ENCODE results near the gene KCNE4. TPM values are rescaled to one million over a fixed set of nuclear protein-coding genes. Genes with fewer than 3 reads are reported as not detected.

Gene KCNE4
- total RNA-seq, 1 donor from 2014 or later: 23.2 TPM

DNA sequence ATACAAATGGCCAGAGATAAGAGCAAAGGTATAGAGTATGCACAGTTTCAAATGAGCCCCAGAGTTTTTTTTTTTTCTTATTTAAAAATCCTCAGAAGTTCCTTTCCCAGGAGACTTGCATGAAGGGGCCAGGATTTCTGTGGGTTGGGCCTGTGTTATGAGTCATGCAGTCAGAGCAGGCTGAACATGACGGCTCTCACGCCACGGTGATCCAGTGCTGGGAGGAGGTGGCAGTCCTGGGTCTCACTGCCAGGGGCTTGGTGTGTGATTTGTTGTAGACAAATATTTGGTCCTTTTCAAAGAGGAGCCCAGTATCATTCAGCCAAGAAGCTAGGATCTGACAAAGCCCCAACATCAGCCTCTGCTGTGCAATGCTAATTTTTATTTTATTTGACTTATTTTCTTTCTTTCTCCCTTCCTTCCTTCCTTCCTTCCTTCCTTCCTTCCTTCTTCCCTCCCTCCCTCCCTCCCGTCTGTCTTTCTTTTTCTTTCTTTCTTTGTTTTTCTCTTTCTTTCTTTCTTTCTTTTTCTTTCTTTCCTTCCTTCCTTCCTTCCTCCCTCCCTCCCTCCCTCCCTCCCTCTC is 10.4 kb upstream of the KCNE4 start:
- H3K36me3 Mint-ChIP-seq (ENCODE audit: low read depth): peaks cover 2% of the 10 kb centered on the region
- no peaks in the 10 kb centered on the region for H3K27me3 Mint-ChIP-seq (ENCODE audit: low read depth)
- DNase-seq (ENCODE audit: low spot score): peak; percentile 94
- peaks cover 6% of the 10 kb centered on the region for H3K9me3 Mint-ChIP-seq (ENCODE audit: low read depth)
- H3K4me1 Mint-ChIP-seq (ENCODE audit: low read depth): peaks cover 70% of the 10 kb centered on the region
- no peak for TF ChIP-seq CTCF (IDR thresholded peaks at IDR 0.05)
- no peak overlapping the region for H3K4me3 Mint-ChIP-seq (ENCODE audit: unreplicated experiment)
- peak overlapping the region; percentile 97 for H3K27ac Mint-ChIP-seq (ENCODE audit: unreplicated experiment)

GRCh38 chr2:223042284-223042683 is 9.7 kb upstream of the KCNE4 start:
- no peak for DNase-seq (ENCODE audit: low spot score)
- no peaks in the 10 kb centered on the region for H3K27me3 Mint-ChIP-seq (ENCODE audit: low read depth)
- H3K4me1 Mint-ChIP-seq (ENCODE audit: low read depth): peaks cover 77% of the 10 kb centered on the region
- peaks cover 2% of the 10 kb centered on the region for H3K36me3 Mint-ChIP-seq (ENCODE audit: low read depth)
- peak overlapping the region; percentile 97 for H3K27ac Mint-ChIP-seq (ENCODE audit: unreplicated experiment)
- peaks cover 6% of the 10 kb centered on the region for H3K9me3 Mint-ChIP-seq (ENCODE audit: low read depth)
- H3K4me3 Mint-ChIP-seq (ENCODE audit: unreplicated experiment): no peak overlapping the region
- TF ChIP-seq CTCF (IDR thresholded peaks at IDR 0.05): no peak

DNA sequence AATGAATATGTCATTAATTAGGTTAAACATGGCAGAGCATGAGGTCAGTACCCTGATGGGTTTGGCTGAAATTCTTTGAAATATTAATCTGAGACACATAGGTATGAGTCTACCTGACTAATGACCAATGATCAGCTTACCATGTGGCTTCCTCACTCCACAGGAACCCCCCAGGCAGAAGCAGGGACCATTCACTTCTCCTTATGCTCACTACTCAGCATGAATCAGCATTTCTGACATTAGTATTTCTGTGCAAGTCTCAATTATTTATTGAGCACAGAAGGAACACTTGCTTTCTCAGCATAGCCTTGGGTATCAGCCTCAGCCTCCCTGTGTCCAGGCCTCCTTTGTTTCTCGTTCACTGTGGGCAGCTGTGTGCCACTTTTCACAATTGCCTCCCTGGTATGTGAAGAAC is 9.3 kb upstream of the KCNE4 start:
- no peak for TF ChIP-seq CTCF (IDR thresholded peaks at IDR 0.05)
- peaks cover 81% of the 10 kb centered on the region for H3K4me1 Mint-ChIP-seq (ENCODE audit: low read depth)
- H3K4me3 Mint-ChIP-seq (ENCODE audit: unreplicated experiment): no peak overlapping the region
- H3K27me3 Mint-ChIP-seq (ENCODE audit: low read depth): no peaks in the 10 kb centered on the region
- DNase-seq (ENCODE audit: low spot score): no peak
- peaks cover 2% of the 10 kb centered on the region for H3K36me3 Mint-ChIP-seq (ENCODE audit: low read depth)
- H3K27ac Mint-ChIP-seq (ENCODE audit: unreplicated experiment): peak overlapping the region; percentile 97
- H3K9me3 Mint-ChIP-seq (ENCODE audit: low read depth): peaks cover 6% of the 10 kb centered on the region

- TF ChIP-seq CTCF (IDR thresholded peaks at IDR 0.05): no peak
- Mint-ChIP-seq H3K9me3 (ENCODE audit: low read depth) (peaks cover 6% of the 10 kb centered on the region), H3K4me3 (ENCODE audit: unreplicated experiment) (no peak overlapping the region), H3K36me3 (ENCODE audit: low read depth) (peaks cover 2% of the 10 kb centered on the region), H3K27me3 (ENCODE audit: low read depth) (no peaks in the 10 kb centered on the region), H3K4me1 (ENCODE audit: low read depth) (peaks cover 86% of the 10 kb centered on the region), H3K27ac (ENCODE audit: unreplicated experiment) (peak overlapping the region; percentile 97)
- DNase-seq (ENCODE audit: low spot score): no peak
These were observed 8.6 kb upstream of the KCNE4 start for GRCh38 chr2:223043164-223043941.

DNA sequence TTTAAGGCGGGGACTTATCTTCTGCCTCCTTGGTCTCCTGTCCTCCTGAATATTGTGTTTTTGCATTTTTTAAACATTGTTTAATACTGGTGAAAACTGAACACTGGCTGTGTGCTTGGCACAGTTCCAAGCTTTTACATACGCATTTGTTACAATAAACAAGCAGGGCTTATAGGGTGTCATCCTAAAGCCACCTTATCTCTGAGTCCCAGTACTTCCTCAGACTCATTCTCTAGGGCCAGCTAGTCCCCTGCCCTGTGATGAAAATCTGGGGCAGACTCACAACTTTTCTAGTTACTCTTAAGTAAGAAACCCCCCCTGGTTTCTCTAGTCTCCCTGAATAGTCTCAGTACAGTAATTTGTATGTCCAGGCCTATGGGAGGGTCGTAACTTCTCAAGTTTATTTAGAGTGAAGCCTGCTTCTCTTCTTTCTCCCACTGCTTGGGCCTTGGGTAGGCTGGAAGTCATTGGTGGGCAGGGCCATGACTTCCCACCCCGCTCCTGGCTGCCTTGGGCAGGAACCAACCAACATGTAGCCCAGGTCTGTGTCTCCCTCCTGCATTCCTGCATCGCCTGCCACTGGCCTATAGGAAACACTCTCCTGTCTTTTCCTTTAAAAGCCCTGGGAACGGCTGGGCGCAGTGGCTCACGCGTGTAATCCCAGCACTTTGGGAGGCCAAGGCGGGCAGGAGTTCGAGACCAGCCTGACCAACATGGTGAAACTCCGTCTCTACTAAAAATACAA is 7.7 kb upstream of the KCNE4 start:
- H3K27ac Mint-ChIP-seq (ENCODE audit: unreplicated experiment): peak overlapping the region; percentile 83
- H3K9me3 Mint-ChIP-seq (ENCODE audit: low read depth): peaks cover 6% of the 10 kb centered on the region
- no peak for DNase-seq (ENCODE audit: low spot score)
- H3K27me3 Mint-ChIP-seq (ENCODE audit: low read depth): no peaks in the 10 kb centered on the region
- TF ChIP-seq CTCF (IDR thresholded peaks at IDR 0.05): no peak
- peaks cover 90% of the 10 kb centered on the region for H3K4me1 Mint-ChIP-seq (ENCODE audit: low read depth)
- peaks cover 2% of the 10 kb centered on the region for H3K36me3 Mint-ChIP-seq (ENCODE audit: low read depth)
- no peak overlapping the region for H3K4me3 Mint-ChIP-seq (ENCODE audit: unreplicated experiment)
